ENCODE results near the gene MAFG.

DNA sequence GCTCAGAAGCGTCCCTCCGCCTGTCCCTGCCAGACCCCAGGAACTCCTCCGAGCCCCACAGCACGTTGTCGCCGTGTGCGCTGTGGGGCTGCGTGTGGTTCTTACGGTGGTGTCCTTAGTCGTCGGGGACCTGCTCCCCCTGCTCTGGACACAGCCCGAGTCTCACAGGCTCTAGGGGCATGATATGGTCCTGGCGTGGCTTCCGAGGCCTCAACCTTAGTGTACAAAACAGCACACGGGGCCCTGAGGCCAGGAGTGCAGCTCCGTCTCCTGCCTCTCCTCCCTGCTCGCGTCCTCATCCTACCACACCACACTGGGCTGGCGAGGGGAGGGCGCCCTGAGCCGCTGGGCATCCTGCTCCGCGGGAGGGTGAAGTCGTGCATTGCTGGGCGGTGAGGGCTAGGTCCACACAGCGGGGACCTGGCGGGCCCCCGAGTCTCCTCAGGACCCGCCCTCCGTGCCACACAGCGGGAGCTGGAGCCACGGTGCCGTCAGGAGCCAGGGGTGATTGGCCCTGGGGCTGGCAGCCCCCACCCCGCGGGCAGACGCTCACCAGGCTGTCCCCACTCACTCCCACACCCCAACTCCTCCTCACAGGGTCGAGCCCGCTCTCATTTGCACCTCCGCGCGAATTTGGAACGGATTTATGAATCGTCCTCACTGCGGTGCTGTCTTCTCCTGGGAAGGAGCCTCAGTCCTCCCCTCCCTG, 1.2 kb upstream of the MAFG start:
- TF ChIP-seq POLR2A (IDR thresholded peaks at IDR 0.05; ENCODE audit: low read length) (no peak), GATA1 (IDR thresholded peaks at IDR 0.05; ENCODE audit: low read depth, low read length) (no peak)

Measured in erythroblast (primary cell).